ENCODE data around the gene TELO2. TPM values are rescaled to one million over a fixed set of nuclear protein-coding genes. Genes with fewer than 3 reads are reported as not detected.

TELO2 gene
- polyA plus RNA-seq, 12 donors: 14.7 to 53.4 (median 22.8) TPM; not detected in 1

- no peak for DNase-seq
Observed at GRCh38 chr16:1512774-1513173, 19.6 kb downstream of the TELO2 start.

GRCh38 chr16:1514507-1514906 lies 21.3 kb downstream of the TELO2 start:
- DNase-seq: no peak

GRCh38 chr16:1518626-1519135 lies 25.5 kb downstream of the TELO2 start:
- DNase-seq: no peak

GRCh38 chr16:1519831-1520230 lies 26.7 kb downstream of the TELO2 start:
- DNase-seq: no peak

GRCh38 chr16:1520461-1520860 lies 27.3 kb downstream of the TELO2 start:
- DNase-seq: no peak

GRCh38 chr16:1523581-1524245 lies 30.6 kb downstream of the TELO2 start:
- DNase-seq: no peak

- no peak for DNase-seq
Observed at GRCh38 chr16:1524366-1524765, 31.2 kb downstream of the TELO2 start.

- DNase-seq: no peak
Observed at GRCh38 chr16:1525871-1526607, 32.9 kb downstream of the TELO2 start.

GRCh38 chr16:1526608-1527555 lies 33.7 kb downstream of the TELO2 start:
- DNase-seq: no peak

GRCh38 chr16:1527836-1528811 lies 35.0 kb downstream of the TELO2 start:
- DNase-seq: no peak

GRCh38 chr16:1528921-1529537 lies 35.9 kb downstream of the TELO2 start:
- DNase-seq: no peak

GRCh38 chr16:1530349-1530882 lies 37.3 kb downstream of the TELO2 start:
- no peak for DNase-seq

GRCh38 chr16:1530883-1531637 lies 37.9 kb downstream of the TELO2 start:
- DNase-seq: peak; percentile 67

- no peak for DNase-seq
Observed at GRCh38 chr16:1531638-1531910, 38.4 kb downstream of the TELO2 start.

- DNase-seq: no peak
Observed at GRCh38 chr16:1532081-1532760, 39.1 kb downstream of the TELO2 start.

- DNase-seq: no peak
Observed at GRCh38 chr16:1532771-1533170, 39.6 kb downstream of the TELO2 start.

GRCh38 chr16:1533443-1533951 lies 40.3 kb downstream of the TELO2 start, which contains the start of gene TMEM204:
TSS of gene TMEM204 (plus strand) at chr16:1533666. CDS start at chr16:1534276, 610 bp downstream.
- peak; percentile 75 for DNase-seq
